Hepatocyte (in vitro differentiated cells): Measurements from ENCODE around the gene ABHD2.
"Not testable (repeated sequence)": the region's sequence is repeated elsewhere in the genome, so short reads cannot be mapped to it uniquely, and the experiment has no call there.

Experiments
- EZH2 ChIP-seq: fragments of 200-600 bp; sonication (generic); IDR thresholded peaks from 2 replicates; pipeline ENCODE4 v1.6.1; 2016; ENCODE audit warnings: antibody characterized with exemption, mild to moderate bottlenecking, borderline replicate concordance
- EZH2phosphoT487 ChIP-seq: fragments of 200-600 bp; sonication (generic); IDR thresholded peaks from one replicate; pipeline ENCODE4 v1.6.1; 2018; ENCODE audit warnings: antibody characterized with exemption, mild to moderate bottlenecking, low read depth, moderate library complexity; ENCODE audit not compliant: unreplicated experiment, severe bottlenecking
- TF ChIP-seq, protein P1 (sequence below): fragments of 200-600 bp; sonication (generic); IDR thresholded peaks from 2 replicates; pipeline ENCODE4 v1.5.1; 2016; ENCODE audit warnings: antibody characterized with exemption, mild to moderate bottlenecking; ENCODE audit not compliant: poor library complexity

DNA sequence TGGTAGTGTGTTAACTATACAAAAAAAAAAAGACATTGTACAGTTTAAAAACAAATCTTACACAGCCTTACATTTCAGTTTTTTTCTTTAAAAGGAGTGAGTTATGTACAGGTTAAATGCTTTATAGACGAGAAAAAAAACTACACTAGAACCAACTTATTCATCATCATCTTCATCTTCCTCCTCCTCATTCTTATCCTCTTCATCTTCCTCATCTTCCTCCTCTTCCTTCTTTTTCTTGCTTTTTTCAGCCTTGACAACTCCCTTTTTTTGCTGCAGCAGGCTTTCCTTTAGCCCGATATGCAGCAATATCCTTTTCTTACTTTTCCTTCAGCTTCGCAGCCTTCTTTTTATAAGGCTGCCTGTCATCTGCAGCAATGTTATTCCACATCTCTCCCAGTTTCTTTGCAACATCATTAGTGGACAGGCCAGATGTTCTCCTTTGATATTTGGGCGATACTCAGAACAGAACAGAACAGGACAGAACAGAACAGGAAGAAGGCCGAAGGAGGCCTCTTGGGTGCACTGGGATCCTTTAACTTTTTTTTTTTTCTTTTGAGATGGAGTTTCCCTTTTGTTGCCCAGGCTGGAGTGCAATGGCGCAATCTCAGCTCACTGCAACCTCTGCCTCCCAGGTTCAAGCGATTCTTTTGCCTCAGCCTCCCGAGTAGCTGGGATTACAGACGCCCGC lies 47.3 kb downstream of the ABHD2 start:
- TF ChIP-seq, protein P1, sequence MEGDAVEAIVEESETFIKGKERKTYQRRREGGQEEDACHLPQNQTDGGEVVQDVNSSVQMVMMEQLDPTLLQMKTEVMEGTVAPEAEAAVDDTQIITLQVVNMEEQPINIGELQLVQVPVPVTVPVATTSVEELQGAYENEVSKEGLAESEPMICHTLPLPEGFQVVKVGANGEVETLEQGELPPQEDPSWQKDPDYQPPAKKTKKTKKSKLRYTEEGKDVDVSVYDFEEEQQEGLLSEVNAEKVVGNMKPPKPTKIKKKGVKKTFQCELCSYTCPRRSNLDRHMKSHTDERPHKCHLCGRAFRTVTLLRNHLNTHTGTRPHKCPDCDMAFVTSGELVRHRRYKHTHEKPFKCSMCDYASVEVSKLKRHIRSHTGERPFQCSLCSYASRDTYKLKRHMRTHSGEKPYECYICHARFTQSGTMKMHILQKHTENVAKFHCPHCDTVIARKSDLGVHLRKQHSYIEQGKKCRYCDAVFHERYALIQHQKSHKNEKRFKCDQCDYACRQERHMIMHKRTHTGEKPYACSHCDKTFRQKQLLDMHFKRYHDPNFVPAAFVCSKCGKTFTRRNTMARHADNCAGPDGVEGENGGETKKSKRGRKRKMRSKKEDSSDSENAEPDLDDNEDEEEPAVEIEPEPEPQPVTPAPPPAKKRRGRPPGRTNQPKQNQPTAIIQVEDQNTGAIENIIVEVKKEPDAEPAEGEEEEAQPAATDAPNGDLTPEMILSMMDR: not testable (repeated sequence)
- not testable (repeated sequence) for TF ChIP-seq EZH2phosphoT487, EZH2
